NCI-H1417 treated with DMSO at 0.1 percent for 48 hours (cell line): ENCODE measurements around the gene B4GALT3.
"Not testable (repeated sequence)": the region's sequence is repeated elsewhere in the genome, so short reads cannot be mapped to it uniquely, and the experiment has no call there.

Experiments used
- DNase-seq: peaks from one replicate; lab custom pipeline; 2025; lab: John Stamatoyannopoulos, UW

Gene B4GALT3

DNA sequence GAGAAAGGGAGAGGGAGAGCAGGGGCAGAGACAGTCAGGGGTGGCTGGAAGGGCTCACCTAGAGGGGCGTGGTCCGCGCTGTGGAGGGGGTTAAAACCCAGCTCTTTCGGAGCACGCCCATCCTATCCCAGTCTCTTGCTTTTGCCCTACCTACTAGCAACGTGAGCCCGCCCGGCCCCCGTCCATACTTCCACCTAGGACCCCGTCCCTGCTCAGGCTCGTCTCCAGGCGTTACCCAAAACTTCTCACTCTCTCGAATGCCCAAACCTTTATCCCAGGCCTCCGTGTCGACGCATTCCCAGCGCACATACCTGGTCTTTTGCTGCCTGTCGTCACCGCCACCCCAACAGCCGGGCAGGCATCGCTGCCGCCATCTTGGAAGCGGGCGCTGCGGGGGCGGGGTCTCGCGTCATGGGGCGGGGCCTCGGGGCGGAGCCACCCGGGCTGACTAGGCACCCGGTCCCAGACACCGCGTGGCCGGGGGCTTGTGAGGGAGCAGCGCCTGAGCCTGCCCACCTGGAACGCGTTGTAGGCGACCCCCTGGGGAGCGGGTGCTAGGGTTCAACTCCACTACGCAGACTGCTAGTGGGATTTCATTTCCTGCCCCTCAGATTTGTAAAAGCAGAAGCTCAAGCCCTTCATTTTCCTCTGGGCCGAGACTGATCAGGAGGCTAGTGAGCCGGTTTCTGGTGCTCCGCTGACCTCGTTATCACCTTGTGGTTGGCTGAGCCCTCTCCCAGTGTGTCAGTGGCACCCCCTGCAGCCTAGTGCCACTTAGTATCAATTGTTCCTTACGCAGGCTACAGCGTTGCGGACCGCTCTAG, at the start of gene B4GALT3:
TSS of gene B4GALT3 (minus strand) at position 396 of the 824 bp plus-strand sequence. CDS start 1,447 bp downstream, outside the sequence.
- DNase-seq = peak; percentile 76

DNA sequence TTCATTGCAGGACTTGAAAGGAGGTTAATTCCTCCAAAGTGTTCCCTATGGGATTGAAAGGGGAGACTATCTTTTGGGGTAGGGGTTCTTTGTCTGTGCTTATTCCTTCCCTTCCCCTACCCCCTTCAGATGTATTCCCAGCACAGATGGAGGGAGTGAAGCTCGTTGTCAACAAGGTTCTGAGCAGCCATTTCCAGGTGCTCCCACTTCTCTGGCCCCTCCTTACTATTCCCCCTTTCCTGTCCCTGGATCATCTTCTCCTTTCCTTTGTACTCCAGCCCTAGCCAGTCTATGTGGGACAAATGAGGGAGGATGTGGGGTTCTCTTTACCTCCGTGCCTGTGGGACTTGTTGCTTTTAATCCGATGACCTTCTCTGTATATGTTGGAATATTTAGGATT, 49.5 kb upstream of the B4GALT3 start:
- no peak for DNase-seq

DNA sequence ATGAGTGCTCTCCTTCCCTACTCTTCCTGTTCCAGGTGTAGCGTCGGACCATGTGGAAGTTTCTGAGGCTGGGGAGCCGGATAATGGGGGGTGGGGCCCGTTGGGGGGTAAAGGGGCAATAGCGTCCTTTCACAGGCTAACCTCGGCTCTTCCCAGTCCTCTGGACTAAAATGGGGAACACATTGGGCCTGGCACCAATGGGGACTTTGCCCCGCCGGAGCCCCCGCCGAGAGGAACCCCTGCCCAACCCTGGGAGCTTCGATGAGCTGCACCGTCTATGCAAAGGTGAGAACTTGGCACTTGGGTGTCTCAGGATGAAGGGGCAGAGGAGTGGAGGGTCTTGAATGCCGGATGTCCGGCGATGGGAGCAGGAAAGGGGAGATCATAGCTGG, 49.0 kb upstream of the B4GALT3 start:
- DNase-seq = no peak

DNA sequence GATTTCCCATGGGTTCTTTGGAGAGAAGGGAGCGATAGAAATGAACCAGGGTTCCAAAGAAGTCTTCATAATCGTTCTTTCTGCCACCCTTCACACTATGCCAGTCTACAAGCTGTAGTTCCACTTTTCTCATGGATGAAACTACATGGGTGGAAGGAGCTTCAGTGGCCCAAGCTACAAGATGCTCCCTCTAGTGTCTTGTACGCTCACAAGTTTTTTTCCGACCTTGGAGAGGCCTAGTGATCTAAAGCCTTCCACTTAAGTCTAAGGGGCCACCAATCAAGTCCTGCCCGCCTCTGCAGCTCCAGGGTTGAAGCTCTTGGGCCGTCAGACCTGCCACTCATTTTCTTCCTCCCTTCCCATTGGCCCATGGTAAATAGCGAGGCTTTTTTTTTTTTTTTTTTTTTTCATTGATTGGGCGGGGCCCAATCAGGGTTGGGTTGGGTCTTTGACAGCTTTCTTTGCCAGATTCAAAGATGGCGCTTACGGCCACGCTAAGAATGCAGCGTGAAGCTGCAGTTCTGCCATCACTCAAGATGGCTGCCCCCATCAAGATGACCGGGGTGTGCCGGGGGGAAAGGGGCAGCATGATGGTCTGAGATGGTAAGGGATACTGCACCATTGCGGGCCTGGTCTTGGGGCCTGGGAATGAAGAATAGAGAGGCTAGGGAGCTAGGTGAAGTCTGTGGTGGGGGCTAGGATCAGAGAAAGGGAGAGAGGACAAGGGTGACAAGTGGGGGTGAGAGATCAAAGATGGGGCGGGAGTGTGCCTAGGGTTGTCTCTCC, 48.4 kb upstream of the B4GALT3 start, which contains the start of gene TOMM40L:
TSS of gene TOMM40L (plus strand) at position 527 of the 786 bp plus-strand sequence. CDS start 430 bp downstream, outside the sequence.
- peak; percentile 80 for DNase-seq

DNA sequence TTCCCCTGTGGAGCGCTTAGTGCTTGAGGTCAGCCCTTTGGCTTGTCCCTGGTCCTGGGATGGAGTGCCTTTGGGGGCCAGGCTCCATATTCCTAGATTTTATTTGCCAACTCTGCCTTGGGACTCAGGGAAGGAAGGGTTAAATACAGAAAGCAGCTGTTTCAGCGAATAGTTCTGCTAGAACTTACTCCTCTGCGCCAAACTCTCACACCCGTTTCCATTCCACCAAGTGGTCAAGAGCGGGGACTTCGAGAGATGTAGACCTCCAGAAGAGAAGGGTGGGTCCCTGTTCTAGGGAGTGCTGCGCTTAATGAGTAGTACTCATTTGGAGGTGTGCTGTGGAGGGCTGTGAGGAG, 47.8 kb upstream of the B4GALT3 start:
- no peak for DNase-seq

DNA sequence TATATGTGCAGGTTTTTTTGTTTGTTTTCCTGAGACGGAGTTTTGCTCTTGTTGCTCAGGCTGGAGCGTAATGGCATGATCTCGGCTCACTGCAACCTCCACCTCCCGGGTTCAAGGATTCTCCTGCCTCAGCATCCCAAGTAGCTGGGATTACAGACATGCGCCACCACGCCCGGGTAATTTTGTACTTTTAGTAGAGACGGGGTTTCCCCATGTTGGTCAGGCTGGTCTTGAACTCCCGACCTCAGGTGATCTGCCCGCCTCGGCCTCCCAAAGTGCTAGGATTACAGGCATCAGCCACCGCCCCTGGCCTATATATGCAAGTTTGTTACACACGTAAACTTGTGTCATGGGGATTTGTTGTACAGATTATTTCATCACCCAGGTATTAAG, 47.4 kb upstream of the B4GALT3 start:
- DNase-seq = not testable (repeated sequence)

DNA sequence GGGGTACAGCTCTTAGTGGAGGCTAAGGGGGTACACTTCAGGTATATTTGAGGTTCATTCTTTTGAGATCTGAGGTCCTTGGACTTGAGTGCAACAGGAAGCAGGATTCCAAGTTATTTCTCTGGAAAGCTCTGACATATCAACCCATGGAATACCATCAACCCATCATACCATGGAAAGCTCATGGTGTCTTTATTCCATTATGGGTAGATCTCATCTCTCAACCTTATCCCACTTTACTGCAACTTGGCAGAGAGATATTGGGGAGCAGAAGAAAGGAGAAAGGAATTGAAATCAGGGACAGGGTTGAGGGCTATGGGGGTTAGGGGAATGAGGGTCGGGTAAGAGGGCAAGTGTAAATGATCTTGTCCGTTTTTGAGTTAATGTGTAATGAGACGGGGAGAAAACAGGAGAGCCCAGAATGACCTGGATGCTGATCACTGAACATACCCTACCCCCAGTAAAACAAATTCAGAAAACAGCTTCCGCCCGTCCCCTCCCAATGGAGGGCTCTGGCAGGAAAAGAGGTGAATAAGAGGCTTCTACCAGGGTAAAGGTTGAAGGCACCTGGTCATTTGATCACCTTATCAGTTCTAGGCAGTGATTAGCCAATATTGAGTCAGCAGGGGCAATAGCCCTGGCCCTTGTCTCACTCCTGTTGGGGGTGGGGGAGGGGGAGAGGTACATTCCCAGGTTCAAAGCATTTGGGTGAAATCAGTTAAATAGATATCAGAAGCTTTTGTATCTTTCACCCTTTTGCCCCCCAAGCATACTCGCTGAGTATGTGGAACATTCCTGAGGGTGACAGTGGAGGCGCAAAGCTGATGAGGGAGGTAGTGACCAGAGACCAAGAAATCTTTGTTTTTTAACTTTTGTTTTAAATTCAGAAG, 46.7 kb upstream of the B4GALT3 start:
- no peak for DNase-seq

DNA sequence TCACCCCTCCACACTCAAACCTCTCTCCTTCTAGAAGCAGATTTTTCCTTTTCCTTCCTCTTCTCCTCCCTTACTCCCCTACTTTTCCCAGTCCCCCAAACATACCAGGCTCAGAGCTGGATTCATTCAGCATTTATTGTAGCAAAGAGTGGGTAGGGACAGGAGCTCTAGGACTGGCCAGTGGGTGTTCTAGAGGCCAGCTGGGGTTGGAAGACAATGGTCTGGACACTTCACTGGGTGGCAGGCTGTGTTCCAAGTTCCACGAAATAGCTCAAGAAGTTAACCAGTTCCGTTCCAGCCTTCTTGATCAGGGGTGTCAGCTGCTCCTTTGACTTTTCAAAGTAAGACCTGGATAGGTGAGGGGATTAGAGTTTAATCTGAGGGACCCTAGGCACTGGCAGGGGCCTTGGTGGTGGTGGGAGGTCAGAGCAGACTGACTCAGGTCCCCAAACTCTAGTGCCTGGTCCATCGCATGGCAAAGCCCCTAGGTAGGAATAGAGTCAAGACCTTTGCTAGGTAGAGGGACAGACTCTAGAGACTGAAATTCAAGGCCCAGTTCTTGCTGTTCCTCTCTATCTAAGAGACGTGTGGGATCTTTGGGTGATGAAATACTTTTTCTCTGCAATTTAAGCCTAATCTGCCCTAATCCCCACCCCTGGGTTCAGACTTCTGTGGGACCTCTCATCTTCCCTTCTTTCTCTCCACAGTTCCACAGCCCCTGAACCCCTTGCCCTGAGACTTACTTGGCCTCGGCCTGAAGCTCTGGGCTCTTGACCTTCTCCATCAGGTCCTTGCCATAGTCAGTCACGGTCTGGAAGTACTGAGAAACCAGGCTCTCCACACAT, 45.1 kb upstream of the B4GALT3 start:
- DNase-seq = no peak

DNA sequence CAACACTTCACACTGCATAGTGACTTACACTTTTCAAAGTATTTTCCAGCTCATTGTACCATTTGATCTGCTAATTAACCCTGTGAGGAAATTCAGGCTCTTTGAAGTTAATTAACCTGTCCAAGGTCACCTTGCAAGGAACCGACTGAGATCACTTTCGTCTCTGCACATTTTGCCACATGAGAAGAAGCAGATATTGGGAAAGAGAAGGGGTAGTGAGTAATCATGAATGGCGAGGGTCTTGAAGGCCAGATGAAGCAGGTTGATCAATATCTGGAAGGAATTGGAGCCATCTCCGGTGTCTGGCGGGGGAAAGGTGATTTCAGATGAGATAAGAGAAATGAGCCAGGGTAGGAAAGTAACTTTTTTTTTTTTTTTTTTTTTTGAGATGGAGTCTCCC, 42.7 kb upstream of the B4GALT3 start:
- DNase-seq = no peak

DNA sequence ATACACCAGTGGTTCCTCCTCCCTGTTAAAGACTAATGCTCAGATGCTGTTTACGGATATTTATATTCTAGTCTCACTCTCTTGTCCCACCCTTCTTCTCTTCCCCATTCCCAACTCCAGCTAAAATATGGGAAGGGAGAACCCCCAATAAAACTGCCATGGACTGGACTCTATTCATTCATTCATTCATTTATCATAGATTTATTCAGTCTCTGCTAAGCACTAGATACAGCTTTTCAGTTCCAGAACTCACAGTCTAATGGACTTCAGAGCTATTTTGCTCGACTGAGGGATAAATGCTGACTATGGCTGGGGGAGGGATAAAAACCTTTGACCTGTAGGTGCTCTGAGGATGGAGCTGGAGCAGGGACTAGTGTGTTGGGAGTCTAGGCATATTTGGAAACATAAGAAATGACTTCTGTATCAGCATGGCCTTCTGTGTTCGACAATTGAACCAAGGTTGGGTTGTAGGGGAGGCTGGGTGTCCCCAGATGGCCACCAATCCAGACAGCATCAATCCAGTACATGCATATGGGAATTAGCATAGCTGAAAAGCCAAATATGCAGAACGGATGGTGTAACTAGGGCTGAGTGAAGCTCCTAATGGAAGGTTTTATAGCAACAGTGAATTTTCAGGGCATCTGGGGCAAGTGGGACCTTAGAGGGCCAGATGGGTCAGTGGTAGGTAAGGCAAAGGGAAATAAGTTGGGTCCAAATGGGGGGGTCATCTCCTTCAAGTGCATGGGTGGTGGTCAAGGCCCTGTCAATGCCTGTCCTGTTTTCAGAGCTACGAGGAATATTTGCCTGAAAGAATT, 42.0 kb upstream of the B4GALT3 start:
- DNase-seq = no peak

DNA sequence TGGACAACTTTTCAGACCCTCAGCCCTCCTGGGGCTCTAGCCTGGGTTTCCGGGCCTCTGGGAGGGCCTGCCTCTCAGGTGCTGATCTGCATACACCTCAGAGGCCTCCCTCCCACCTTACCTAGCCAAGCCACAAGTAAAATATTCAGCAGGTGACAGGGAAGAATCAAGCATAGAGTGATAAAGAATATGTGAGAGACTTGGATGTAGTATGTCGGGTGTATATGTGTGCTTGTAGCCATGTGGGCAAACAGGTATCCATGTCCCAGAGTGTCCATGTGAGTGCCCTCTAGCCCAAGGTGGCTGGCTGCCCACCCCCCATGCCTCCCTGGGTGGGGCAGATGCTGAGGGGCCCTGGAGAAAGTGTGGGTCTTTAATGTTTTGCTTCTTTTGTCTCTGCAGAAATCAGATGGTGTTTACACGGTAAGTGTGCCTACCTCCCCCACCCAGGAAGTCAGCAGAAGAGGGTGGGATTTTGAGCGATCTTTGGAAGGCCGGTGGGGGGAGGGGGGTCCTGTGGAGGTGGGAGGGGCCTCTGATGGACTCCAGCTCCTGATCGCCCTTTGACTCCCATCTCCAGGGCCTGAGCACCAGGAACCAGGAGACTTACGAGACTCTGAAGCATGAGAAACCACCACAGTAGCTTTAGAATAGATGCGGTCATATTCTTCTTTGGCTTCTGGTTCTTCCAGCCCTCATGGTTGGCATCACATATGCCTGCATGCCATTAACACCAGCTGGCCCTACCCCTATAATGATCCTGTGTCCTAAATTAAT, 41.2 kb upstream of the B4GALT3 start:
- DNase-seq = no peak

DNA sequence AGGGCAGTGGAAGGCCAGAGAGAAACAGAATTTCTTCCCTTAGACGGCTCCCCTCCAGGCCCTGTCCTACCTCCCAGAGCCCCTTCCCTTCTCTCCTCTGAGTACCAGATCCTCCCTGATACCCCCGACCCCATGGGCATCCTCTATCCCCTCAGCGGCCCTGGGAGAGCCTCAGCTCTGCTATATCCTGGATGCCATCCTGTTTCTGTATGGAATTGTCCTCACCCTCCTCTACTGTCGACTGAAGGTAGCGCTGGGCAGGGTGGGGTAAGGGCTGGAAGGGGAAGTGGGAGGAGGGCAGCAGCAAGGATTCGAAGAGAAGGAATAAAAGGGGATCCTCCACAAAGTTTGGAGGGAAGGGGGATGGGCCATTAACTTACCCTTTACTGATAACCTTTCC, 40.5 kb upstream of the B4GALT3 start:
- DNase-seq = no peak

DNA sequence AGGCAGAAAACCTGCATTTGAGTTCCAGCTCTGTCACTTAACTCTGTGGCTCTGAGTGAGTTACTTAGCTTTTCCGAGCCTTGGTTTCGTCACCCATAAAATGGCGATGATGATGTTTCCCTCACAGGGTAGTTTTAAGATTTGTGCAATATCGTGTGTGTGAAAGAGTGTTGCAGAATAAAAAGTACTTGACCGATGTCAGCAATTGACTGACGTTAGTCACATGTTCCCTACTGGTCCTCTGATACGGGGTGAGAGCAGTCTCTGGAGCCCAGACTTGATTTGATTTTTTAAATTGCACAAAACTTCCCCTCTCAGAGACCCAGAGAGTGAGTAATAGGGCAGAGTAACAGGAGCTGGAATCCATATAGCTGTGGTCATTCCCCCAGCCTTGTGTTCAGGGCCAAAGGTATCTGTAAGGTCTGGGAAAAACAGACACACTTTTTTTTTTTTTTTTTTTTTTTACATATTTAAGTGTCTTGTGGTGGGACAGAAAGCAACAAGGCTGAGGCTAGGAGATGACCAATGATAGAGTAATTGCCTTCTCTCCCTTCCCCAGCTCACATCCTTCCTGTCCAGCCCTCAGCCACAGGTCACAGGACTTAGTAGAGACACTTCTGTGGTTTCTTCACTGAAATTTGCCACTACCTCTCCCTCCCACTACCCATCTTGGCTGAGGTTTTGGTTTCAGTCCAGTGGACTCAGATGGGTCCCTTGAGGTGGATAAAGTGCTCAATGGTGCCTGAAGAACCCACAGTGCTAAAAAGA, 39.8 kb upstream of the B4GALT3 start:
- no peak for DNase-seq

DNA sequence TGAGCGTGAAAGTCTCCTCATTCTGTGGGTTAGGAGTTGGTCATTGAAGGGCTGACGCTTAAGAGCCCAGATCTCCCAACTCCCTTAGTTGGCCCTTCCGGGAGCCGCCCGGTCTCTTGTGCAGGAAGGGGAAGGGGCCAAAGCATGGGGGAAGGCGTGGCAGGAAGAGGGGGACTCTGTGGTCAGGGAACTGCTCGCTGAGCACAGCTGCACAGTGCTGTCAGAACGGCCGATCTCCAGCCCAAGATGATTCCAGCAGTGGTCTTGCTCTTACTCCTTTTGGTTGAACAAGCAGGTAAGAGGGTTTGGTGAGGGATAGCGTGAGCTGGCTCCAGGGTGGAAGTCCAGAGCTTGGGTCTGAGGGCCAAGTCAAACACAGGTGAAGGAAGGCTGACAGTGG, 37.8 kb upstream of the B4GALT3 start, which contains the start of gene FCER1G:
TSS of gene FCER1G (plus strand) at position 220 of the 400 bp plus-strand sequence. CDS start at position 247, 27 bp downstream.
- DNase-seq = no peak

DNA sequence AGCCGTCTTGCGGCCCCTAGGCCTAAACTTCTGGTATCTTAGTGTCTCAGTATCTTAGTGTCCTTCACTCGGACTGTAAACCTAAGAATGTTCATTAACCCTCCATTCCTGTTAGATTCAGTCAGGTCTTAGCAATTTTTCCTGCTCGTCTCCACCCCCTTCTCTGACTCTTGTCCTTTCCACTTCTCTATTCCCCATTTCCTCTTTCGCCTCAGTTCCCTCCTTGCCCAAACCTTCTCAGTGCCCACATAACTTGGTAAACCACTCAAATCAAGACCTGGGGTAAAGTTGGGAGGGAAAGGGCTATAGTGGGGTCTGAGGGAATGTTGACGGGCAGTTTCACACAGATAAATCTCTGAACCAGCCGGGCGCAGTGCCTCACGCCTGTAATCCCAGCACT, 37.1 kb upstream of the B4GALT3 start:
- DNase-seq = no peak

DNA sequence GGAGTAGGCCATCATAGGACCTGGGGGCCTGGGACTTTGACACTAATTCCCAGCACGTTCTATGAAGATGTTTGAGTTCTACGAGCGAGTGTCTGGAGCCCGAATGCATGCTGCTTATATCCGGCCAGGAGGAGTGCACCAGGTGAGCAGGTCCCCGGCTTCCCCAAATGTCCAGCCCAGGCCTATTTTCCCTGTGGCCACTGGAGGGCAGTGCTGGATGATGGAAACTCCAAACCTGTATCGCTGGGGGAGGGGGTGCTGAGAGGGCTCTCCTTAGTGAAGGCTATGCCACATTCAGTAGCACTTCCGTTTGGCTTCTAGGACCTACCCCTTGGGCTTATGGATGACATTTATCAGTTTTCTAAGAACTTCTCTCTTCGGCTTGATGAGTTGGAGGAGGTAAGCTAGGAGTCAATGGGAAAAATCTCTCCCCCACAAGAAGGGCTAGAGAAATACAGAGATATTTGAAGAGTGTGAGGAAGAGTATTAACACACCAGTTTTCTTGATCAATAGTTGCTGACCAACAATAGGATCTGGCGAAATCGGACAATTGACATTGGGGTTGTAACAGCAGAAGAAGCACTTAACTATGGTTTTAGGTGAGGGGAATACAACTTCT, 32.6 kb upstream of the B4GALT3 start:
- DNase-seq = peak; percentile 18

DNA sequence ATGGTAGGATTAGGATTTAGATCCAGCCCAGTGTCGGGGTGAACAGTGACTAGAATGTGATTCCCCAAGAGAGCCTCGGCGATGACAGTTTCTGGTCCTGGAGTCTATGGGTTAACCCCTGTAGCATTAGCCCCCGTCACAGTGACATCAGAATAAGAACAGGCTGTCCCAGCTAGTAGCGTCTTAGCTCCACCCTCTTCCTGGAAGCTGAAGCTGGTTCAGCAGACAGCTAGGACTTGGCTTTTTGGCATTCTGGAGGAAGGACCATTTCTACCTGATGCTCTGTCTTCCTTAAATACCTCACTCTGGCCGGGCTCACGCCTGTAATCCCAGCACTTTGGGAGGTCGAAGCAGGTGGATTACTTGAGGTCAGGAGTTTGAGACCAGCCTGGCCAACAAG, 29.9 kb upstream of the B4GALT3 start:
- DNase-seq = no peak
